ENCODE measurements around the gene HPD.
A peak's percentile ranks its signal among the peaks of the same experiment; 100 is the strongest.
"Not testable (repeated sequence)": the region's sequence is repeated elsewhere in the genome, so short reads cannot be mapped to it uniquely, and the experiment has no call there.

Gene HPD

DNA sequence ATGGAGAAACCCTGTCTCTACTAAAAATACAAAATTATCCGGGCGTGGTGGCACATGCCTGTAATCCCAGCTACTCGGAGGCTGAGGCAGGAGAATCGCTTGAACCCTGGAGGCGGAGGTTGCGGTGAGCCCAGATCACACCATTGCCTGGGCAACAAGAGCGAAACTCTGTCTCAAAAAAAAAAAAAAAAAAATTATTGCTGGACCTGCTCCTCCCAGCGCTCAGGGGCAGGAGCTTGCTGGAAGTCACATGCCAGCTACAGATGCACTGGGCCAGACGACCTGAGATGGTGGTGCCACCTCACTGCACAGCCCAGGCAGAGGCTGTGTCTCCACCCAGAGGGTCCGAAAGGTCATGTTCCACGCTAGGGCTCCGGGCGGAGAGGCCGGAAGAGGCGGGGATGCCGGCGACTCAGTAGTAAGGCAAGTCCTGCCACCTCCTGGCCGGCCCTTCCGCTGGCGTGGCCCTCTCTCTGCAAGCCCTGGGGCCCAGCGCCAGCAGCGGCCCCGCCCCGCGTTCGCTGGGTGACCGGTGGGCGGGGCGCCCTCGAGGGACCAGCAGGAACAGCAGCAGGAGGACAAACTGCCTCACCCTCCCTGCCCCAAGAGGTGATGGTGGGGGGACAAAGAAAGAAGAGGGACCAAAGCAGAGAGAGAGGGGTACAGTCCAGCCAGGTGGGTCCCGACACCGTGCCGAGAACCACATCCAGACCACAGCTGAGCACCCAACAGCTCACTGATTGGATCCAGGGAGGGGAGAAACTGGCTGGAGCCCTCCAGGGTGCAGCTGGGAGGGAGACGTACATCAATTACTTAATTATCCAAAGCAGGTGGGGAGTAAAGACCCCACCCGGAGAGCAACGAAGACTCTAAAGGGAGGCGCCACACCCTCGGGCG is 61.6 kb downstream of the HPD start:
- DNase-seq: peak; percentile 94

- peak; percentile 72 for DNase-seq
These were observed 63.4 kb downstream of the HPD start for GRCh38 chr12:121795034-121795968.

GRCh38 chr12:121794534-121795033 is 64.1 kb downstream of the HPD start:
- no peak for DNase-seq

DNA sequence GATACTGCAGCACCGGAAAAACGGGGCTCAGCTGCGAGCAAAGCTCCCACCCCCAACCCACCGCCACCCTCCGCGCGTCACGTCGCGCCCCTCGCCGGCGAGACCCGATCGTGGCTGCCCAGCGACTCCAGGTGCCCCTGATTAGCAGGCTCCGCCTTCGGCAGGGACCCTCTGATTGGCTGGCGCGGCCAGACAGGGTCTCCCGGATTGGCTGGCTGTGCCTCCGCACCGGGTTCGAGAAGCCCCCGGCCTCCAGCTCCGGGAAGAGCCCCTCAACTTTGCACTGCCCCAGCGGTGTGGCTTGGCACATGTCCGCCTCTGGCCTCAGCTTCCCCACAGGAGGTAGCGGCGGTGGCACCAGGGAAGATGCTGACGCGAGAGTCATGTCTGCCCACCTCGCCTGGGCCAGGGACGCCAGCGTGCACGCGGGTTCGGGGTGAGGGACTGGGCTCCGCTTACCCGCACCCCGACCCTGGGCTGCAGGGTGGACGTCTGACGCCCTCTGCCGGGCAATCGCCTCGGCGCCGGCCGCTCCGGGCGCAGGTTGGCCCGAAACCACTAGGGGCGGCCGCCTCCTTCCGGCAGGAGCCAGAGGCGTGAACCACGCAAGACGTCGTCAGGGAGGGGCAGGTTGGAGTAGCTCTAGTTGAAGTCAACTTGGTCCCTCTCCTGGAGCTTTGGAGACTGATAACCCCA is 64.7 kb downstream of the HPD start:
- DNase-seq: peak; percentile 86

DNA sequence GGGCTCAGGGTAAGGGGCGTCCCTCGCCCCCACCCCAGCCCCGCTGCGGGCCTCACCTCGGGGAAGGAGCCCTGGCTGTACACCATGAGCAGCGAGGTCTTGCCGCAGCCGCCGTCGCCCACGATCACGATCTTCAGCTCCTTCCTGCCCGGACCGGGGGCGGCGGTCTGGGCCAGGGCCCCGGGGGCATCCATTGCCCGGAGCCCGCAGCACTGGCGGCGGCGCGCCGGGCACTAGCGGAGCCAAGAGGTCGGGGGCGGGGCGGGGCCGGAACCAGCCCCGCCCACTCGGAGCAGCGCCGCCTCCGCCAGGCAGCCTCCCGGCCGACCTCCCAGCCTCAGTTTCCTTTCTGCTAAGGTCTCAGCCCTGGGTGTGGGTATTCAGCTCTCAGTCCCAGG is 65.2 kb downstream of the HPD start, which contains the start of gene RHOF:
Gene RHOF, minus strand, starts transcription at position 249 of the 398 bp plus-strand sequence. Its CDS starts 55 bp downstream, at position 194.
- DNase-seq: no peak

GRCh38 chr12:121792607-121793439 is 65.8 kb downstream of the HPD start:
- DNase-seq: no peak

GRCh38 chr12:121791671-121792551 is 66.7 kb downstream of the HPD start:
- DNase-seq: no peak

- DNase-seq: not testable (repeated sequence)
These were observed 67.9 kb downstream of the HPD start for GRCh38 chr12:121790785-121791184.

DNA sequence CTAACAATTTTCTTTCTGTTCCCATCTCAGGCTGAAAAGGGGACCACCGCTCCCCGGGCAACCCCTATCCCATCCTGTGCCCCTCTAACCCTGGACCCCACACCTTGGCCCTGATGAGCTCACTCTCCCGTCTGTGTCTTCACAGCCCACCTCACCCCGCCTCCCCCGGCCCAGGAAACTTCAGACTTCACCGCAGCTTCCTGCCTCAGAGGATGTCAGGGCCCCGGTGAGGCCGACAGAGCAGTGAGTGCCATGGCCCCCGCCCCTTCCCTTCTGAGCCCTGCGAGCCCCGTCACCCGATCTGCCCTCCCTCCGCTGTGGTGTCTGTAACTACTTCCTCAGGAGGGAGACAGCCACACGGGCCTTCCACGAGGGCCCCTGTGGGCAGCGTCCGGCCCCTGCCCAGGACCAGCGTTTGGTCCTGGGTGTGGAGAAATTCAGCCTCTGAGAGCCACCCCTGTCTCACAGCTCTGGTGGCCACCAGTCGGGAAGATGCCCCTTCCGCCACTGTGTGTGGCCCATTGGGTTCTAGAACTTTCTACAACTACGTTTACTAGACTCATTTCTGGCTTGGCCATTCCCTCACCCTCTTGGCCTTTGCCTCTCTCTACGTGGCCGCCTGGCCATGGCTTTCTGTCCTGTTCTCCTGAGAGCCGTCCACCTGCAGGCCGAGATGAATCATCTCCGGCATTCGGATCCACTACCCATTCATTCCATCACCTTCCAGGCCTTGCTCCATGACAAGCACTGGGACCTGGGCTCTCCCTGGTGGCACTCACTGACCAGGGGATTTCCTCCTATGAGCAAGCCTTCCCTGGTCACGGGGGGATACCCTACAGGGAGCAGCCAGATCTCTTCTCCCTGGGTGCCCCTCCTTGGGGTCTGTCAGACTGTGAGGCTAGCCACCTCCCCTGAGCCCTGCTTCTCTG is 68.6 kb downstream of the HPD start:
- DNase-seq: no peak

Data from NCI-H510A treated with DMSO at 0.1 percent for 48 hours (cell line).